Measurements from ENCODE around the gene SEPTIN1. TPM values are rescaled to one million over a fixed set of nuclear protein-coding genes. Genes with fewer than 3 reads are reported as not detected.

Gene SEPTIN1
- total and polyA plus RNA-seq, 2 of the 13 experiments (the other 11 are each of a cell fraction or from before 2014, with no cell fraction given) = 0.18 to 0.67 TPM

GRCh38 chr16:30378236-30379157, 3.9 kb downstream of the SEPTIN1 start (continued):
- no peak for TF ChIP-seq SOX6 (IDR thresholded peaks at IDR 0.05)
- TF ChIP-seq SOX6 (CRISPR knock-in tag; IDR thresholded peaks at IDR 0.05) = peak; percentile 54
- TF ChIP-seq ARID3A (IDR thresholded peaks at IDR 0.05; ENCODE audit: low read depth, low read length) = no peak
- no peak for TF ChIP-seq U2AF2 (IDR thresholded peaks at IDR 0.05; ENCODE audit: low read depth, low read length)
- TF ChIP-seq, protein P1, sequence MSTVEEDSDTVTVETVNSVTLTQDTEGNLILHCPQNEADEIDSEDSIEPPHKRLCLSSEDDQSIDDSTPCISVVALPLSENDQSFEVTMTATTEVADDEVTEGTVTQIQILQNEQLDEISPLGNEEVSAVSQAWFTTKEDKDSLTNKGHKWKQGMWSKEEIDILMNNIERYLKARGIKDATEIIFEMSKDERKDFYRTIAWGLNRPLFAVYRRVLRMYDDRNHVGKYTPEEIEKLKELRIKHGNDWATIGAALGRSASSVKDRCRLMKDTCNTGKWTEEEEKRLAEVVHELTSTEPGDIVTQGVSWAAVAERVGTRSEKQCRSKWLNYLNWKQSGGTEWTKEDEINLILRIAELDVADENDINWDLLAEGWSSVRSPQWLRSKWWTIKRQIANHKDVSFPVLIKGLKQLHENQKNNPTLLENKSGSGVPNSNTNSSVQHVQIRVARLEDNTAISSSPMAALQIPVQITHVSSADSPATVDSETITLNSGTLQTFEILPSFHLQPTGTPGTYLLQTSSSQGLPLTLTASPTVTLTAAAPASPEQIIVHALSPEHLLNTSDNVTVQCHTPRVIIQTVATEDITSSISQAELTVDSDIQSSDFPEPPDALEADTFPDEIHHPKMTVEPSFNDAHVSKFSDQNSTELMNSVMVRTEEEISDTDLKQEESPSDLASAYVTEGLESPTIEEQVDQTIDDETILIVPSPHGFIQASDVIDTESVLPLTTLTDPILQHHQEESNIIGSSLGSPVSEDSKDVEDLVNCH (CRISPR knock-in tag; IDR thresholded peaks at IDR 0.05) = no peak
- peak; percentile 69; the same call in 1 of the 2 replicates for TF ChIP-seq ZNF543 (CRISPR knock-in tag; IDR thresholded peaks at IDR 0.05)
- TF ChIP-seq NFIC (IDR thresholded peaks at IDR 0.05; ENCODE audit: low read length) = no peak
- no peak; the same call in 1 of the 2 replicates for TF ChIP-seq ZNF20 (CRISPR knock-in tag; IDR thresholded peaks at IDR 0.05)
- TF ChIP-seq, protein P2, sequence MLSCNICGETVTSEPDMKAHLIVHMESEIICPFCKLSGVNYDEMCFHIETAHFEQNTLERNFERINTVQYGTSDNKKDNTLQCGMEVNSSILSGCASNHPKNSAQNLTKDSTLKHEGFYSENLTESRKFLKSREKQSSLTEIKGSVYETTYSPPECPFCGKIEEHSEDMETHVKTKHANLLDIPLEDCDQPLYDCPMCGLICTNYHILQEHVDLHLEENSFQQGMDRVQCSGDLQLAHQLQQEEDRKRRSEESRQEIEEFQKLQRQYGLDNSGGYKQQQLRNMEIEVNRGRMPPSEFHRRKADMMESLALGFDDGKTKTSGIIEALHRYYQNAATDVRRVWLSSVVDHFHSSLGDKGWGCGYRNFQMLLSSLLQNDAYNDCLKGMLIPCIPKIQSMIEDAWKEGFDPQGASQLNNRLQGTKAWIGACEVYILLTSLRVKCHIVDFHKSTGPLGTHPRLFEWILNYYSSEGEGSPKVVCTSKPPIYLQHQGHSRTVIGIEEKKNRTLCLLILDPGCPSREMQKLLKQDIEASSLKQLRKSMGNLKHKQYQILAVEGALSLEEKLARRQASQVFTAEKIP (CRISPR knock-in tag; IDR thresholded peaks at IDR 0.05; ENCODE audit: borderline replicate concordance) = no peak
- TF ChIP-seq CREM (IDR thresholded peaks at IDR 0.05) = no peak
- no peak for TF ChIP-seq CREM (CRISPR knock-in tag; IDR thresholded peaks at IDR 0.05)
- peak; percentile 86 for TF ChIP-seq ZIK1 (CRISPR knock-in tag; IDR thresholded peaks at IDR 0.05; ENCODE audit: borderline replicate concordance, low read depth)
- peak; percentile 65; the same call in 1 of the 2 replicates for TF ChIP-seq ZNF552 (CRISPR knock-in tag; IDR thresholded peaks at IDR 0.05; ENCODE audit: borderline replicate concordance)
- peak; percentile 56 for TF ChIP-seq HOXA3 (CRISPR knock-in tag; IDR thresholded peaks at IDR 0.05)
- no peak for TF ChIP-seq SUZ12 (IDR thresholded peaks at IDR 0.05; ENCODE audit: low read depth, low read length)
- TF ChIP-seq, protein P3, sequence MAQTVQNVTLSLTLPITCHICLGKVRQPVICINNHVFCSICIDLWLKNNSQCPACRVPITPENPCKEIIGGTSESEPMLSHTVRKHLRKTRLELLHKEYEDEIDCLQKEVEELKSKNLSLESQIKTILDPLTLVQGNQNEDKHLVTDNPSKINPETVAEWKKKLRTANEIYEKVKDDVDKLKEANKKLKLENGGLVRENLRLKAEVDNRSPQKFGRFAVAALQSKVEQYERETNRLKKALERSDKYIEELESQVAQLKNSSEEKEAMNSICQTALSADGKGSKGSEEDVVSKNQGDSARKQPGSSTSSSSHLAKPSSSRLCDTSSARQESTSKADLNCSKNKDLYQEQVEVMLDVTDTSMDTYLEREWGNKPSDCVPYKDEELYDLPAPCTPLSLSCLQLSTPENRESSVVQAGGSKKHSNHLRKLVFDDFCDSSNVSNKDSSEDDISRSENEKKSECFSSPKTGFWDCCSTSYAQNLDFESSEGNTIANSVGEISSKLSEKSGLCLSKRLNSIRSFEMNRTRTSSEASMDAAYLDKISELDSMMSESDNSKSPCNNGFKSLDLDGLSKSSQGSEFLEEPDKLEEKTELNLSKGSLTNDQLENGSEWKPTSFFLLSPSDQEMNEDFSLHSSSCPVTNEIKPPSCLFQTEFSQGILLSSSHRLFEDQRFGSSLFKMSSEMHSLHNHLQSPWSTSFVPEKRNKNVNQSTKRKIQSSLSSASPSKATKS (CRISPR knock-in tag; IDR thresholded peaks at IDR 0.05) = 0 out of 2 replicates have a peak, but pooled peaks have one; percentile 72
- peak; percentile 65; the same call in 1 of the 2 replicates for TF ChIP-seq RBAK (CRISPR knock-in tag; IDR thresholded peaks at IDR 0.05)
- TF ChIP-seq ZSCAN25 (CRISPR knock-in tag; IDR thresholded peaks at IDR 0.05) = no peak
- TF ChIP-seq ZNF501 (CRISPR knock-in tag; IDR thresholded peaks at IDR 0.05) = peak; percentile 90
- TF ChIP-seq MXI1 (IDR thresholded peaks at IDR 0.05; ENCODE audit: borderline replicate concordance, low read depth, low read length) = peak; percentile 52; the same call in 1 of the 3 replicates
- TF ChIP-seq ZFY (CRISPR knock-in tag; IDR thresholded peaks at IDR 0.05) = peak; percentile 98
